Omental fat pad (tissue), 4 donors: ENCODE measurements around the gene DSTYK. TPM values are rescaled to one million over a fixed set of nuclear protein-coding genes. Genes with fewer than 3 reads are reported as not detected.

Experiments
- ATAC-seq: fragments of 150-250 bp; one replicate; pipeline ENCODE4 v1.9.1; 2016; ENCODE audit warnings: mild to moderate bottlenecking, moderate library complexity; ENCODE audit not compliant: low FRiP score
- DNase-seq: peaks from one replicate; pipeline ENCODE4 v3.0.0-alpha.2; 2019; ENCODE audit warnings: low spot score
- CTCF ChIP-seq, 3 donors: fragments of 450-650 bp; IDR thresholded peaks; one replicate each; pipeline ENCODE4 v1.5.1; 2016 to 2017; ENCODE audit warnings: antibody characterized with exemption in 3 of 3, mild to moderate bottlenecking in 3 of 3, moderate library complexity in 2 of 3
- total RNA-seq, 4 donors: library from RNA; depleted of rRNA; stranded (reverse); fragments of >200 nt; gene quantifications; one replicate each; pipeline ENCODE4 v1.1.0, GENCODE V29; 2016

DSTYK gene
- total RNA-seq, 4 donors from 2014 or later: 7.6 to 13.0 (median 11.4) TPM

DNA sequence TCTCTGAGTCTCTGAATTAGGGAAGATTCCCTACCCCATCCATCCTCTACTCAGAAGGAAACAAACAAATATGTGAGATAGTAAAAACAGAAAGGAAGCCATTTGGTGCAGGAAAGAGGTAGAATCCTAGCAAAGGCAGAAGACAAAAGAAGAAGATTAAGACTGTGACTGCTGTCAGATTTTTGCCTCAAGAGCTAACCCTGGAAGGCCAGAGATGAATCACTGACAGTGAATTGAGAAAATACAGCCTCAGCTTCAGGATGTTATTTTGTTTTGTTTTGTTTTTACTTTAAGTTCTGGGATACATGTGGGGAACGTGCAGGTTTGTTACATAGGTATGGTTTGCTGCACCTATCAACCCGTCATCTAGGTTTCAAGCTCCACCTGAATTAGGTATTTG lies 31.7 kb downstream of the DSTYK start:
- ATAC-seq: no peak
- TF ChIP-seq CTCF (IDR thresholded peaks at IDR 0.05): no peak
- DNase-seq: no peak

DNA sequence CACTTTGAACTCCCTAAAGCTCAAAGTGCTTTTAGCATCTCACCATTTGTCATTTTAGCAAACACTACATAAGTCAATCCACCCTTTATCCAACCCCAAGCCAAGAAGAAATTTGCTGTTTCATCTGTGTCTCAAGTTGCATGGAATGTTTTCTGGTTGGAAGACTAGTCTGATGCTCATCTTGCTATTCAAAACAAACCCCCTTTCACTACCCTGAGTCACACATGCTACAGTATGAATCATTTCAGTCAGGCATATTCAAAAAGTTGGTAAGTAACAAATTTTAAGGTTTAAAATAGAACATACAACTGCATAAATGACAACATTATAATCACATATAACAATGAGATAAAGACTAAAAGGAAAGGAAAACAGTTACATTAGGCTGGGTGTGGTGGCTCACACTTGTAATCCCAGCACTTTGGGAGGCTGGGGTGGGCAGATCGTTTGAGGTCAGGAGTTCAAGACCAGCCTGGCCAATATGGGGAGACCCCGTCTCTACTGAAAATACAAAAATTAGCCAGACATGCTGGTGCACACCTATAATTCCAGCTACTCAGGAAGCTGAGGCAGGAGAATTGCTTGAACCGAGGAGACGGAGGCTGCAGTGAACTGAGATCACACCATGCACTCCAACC lies 38.7 kb downstream of the DSTYK start:
- ATAC-seq: peak; percentile 72
- no peak for TF ChIP-seq CTCF (IDR thresholded peaks at IDR 0.05)
- no peak for DNase-seq

GRCh38 chr1:205171369-205171768 lies 40.1 kb downstream of the DSTYK start:
- ATAC-seq (no peak), DNase-seq (no peak)
- TF ChIP-seq CTCF (IDR thresholded peaks at IDR 0.05): no peak

- ATAC-seq (no peak), DNase-seq (no peak)
- no peak for TF ChIP-seq CTCF (IDR thresholded peaks at IDR 0.05)
Observed at GRCh38 chr1:205170532-205171269, 40.8 kb downstream of the DSTYK start.

- no peak for DNase-seq
- no peak for ATAC-seq
- no peak for TF ChIP-seq CTCF (IDR thresholded peaks at IDR 0.05)
Observed at GRCh38 chr1:205169248-205169647, 42.3 kb downstream of the DSTYK start.

- no peak for TF ChIP-seq CTCF (IDR thresholded peaks at IDR 0.05)
- DNase-seq (no peak), ATAC-seq (no peak)
Observed at GRCh38 chr1:205168291-205168690, 43.2 kb downstream of the DSTYK start.

DNA sequence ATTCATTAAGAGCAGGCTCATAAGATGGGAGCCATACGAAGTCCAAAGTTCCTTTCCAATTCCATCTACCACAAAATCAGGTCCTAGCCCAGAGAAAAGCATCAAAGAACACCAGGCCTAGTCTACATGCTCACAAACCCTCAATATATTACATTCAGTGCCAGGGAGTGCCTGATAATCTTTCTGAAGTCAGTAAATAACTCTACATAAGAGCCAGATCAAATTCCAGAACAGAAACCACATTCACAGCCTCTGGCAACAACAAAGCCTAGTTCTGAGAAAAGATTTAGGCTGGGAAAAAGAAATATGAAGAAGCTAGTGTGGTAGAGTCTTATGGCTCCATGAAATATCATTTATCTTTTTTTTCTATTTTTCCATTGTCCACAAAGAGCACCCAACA lies 49.2 kb downstream of the DSTYK start:
- TF ChIP-seq CTCF (IDR thresholded peaks at IDR 0.05): no peak
- no peak for ATAC-seq
- DNase-seq: no peak
